Pancreas (tissue), 10 donors: ENCODE results near the gene FBXO31. TPM values are rescaled to one million over a fixed set of nuclear protein-coding genes. Genes with fewer than 3 reads are reported as not detected.
A peak's percentile ranks its signal among the peaks of the same experiment; 100 is the strongest.

Source experiments
- ATAC-seq, 4 donors: fragments of 200-7000 bp; cut with Tn5 transposase; one replicate each; pipeline versions ENCODE4 v1.8.0 to v1.9.1; 2020; ENCODE audit warnings: mild to moderate bottlenecking in 4 of 4, moderate library complexity in 4 of 4
- DNase-seq, 6 donors: peaks; one replicate each; pipeline ENCODE4 v3.0.0-alpha.2; 2020
- FAIRE-seq: peaks from 2 replicates; lab custom pipeline; 2012; peaks lifted over from hg19 to GRCh38; lab: Jason Lieb, UNC
- H3K27ac ChIP-seq, 4 donors: fragments of 200-600 bp; sonication (generic); 1 replicate in 3 of 4; 2 replicates in 1 of 4; pipeline versions ENCODE4 v1.5.0 to v1.8.0; 2020
- H3K27me3 ChIP-seq, 4 donors: fragments of 200-600 bp; one replicate each; pipeline ENCODE4 v1.8.0; 2021
- H3K36me3 ChIP-seq, 3 donors: fragments of 200-600 bp; sonication (generic) in 1 of 3; one replicate each; pipeline versions ENCODE4 v1.5.0 to v1.8.0; 2020 to 2021
- H3K4me1 ChIP-seq, 3 donors: fragments of 200-600 bp; one replicate each; pipeline ENCODE4 v1.8.0; 2021
- H3K4me3 ChIP-seq, 4 donors: fragments of 200-600 bp; sonication (generic) in 2 of 4; one replicate each; pipeline versions ENCODE4 v1.5.0 to v1.8.0; 2020 to 2021
- H3K9me3 ChIP-seq, 4 donors: fragments of 200-600 bp; one replicate each; pipeline ENCODE4 v1.8.0; 2021
- WGBS, 2 donors: extraction: QIAGEN DNeasy Blood & Tissue Kit; methylation state at CpG; one replicate each; pipeline ENCODE4 v1.1.7; 2013; 5-methylcytosine and 5-hydroxymethylcytosine counted together
- intact Hi-C, 3 donors: fragments of 100-400 bp; cut with DNase I; formaldehyde crosslinking; loops; one replicate each; pipeline versions ENCODE4 v1.11.1 to v1.14.2; 2022
- polyA plus RNA-seq, 2 donors: library from polyadenylated mRNA; stranded (reverse); fragments of 200-250 nt; gene quantifications; one replicate each; pipeline ENCODE4 v1.2.3, GENCODE V29; 2013
- total RNA-seq, 6 donors: library from RNA; stranded (reverse); fragmentation: NEBNext Ultra II Directional in 4 of 6; extraction: Animal tissue kit (Norgen Biotek cat#: 25700) in 4 of 6; gene quantifications; one replicate each; pipeline versions ENCODE4 v1.2.1 to v1.2.4, GENCODE V29; 2021 to 2023
- TF ChIP-seq, protein P1 (sequence below), 4 donors: fragments of 200-600 bp; sonication (generic) in 3 of 4; IDR thresholded peaks; one replicate each; pipeline versions ENCODE4 v1.5.0 to v1.8.0; 2021; ENCODE audit warnings: antibody characterized with exemption in 4 of 4
- donor health status: healthy with polysubstance abuse.
- donor health status: DM: no; HTN: no; CAD: no; lungs with moderate emphysema.
- donor health status: DM: no; HTN: no; CAD: no.
- donor health status: control.
- donor health status: control.
- donor health status: Bipolar disorder and iron deficiency.
- donor health status: DM: yes; HTN: yes; CAD: no.
- donor health status: DM: no; HTN: no; CAD: no.
- donor health status: DM: no; HTN: no; CAD: no.
- donor health status: DM: yes; HTN: yes; CAD: no.

The FBXO31 gene
- total and polyA plus RNA-seq, 8 donors: 18.8 to 37.3 (median 24.9) TPM

DNA sequence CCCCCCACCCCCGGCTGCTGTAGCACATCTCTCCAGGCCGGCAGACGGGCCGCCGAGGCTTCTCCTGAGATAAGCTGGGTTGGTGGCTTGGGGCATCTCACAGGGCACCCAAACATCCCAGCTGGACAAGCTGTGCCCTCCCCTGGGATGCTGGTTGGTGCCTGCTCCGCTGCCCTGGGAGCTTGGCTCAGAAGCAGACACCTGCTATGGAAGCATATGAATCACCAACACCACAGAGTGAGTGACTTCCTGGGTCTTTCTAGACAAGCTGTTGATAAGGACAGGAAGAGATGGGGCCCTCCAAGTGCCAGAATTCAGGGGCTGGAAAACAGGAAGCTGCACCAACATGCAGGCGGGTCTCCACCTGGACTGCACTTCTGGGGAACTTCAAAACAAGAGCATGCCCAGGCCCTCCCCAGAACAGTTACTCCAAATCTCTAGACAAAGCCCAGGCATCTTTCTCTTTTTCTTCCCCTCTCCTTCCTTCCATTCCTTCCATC is 80.1 kb downstream of the FBXO31 start:
- H3K27ac ChIP-seq: no peak overlapping the region
- H3K27me3 ChIP-seq: no peaks in the 10 kb centered on the region
- no peak overlapping the region for H3K4me3 ChIP-seq
- TF ChIP-seq, protein P1, sequence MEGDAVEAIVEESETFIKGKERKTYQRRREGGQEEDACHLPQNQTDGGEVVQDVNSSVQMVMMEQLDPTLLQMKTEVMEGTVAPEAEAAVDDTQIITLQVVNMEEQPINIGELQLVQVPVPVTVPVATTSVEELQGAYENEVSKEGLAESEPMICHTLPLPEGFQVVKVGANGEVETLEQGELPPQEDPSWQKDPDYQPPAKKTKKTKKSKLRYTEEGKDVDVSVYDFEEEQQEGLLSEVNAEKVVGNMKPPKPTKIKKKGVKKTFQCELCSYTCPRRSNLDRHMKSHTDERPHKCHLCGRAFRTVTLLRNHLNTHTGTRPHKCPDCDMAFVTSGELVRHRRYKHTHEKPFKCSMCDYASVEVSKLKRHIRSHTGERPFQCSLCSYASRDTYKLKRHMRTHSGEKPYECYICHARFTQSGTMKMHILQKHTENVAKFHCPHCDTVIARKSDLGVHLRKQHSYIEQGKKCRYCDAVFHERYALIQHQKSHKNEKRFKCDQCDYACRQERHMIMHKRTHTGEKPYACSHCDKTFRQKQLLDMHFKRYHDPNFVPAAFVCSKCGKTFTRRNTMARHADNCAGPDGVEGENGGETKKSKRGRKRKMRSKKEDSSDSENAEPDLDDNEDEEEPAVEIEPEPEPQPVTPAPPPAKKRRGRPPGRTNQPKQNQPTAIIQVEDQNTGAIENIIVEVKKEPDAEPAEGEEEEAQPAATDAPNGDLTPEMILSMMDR (IDR thresholded peaks at IDR 0.05): no peak
- H3K9me3 ChIP-seq: no peaks in the 10 kb centered on the region
- DNase-seq (peak in 1 of 6 donors; percentile 49), ATAC-seq (no peak), FAIRE-seq (no peak)
- WGBS, 2 donors: 82 to 91% methylated on average over 7 of the region's 7 CpGs
- intact Hi-C loops: no loop called here
- H3K4me1 ChIP-seq: no peaks in the 10 kb centered on the region
- H3K36me3 ChIP-seq: no peaks in the 10 kb centered on the region

DNA sequence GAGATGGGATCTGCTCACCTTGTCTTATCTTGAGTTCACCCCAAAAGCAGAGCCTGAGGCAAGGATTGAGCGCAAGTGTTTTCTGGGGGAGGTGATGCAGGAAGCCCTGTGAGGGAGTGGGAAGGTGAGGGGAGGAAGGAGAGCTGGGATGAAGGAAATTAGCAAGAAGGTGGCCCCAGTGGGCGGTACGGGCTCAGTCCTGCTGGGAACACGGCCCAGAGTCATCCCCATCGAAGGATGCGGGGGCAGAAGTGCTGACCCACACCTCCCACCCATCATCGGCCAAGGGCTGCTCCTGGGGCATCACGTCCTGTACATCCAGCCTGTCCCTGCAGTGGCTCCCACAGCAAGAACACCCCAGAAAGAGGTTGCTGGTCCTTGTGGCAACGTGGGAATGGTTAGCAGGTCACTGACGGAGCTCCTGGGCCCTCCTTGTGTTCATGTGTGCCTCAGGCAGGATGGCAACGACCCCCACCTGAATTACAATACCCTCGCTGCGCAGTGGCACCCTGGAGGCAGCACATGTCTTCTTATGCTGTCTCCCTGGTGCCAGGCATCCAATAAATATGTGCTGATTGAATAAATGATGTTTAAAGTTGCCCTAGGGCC is 84.6 kb downstream of the FBXO31 start:
- Histone ChIP-seq H3K36me3 (no peaks in the 10 kb centered on the region), H3K4me1 (no peaks in the 10 kb centered on the region), H3K27me3 (no peaks in the 10 kb centered on the region), H3K9me3 (no peaks in the 10 kb centered on the region), H3K27ac (no peak overlapping the region), H3K4me3 (no peak overlapping the region)
- DNase-seq (peak in 1 of 6 donors; percentile 35), ATAC-seq (no peak), FAIRE-seq (no peak)
- WGBS, 2 donors: 83 to 86% methylated on average over 13 of the region's 13 CpGs
- TF ChIP-seq, protein P1 (IDR thresholded peaks at IDR 0.05): no peak
- intact Hi-C loops: loop anchor here in 1 of 3 donors (5.0 kb wide), 1 partner anchor 737 kb away; no protein-coding TSS in a partner anchor

DNA sequence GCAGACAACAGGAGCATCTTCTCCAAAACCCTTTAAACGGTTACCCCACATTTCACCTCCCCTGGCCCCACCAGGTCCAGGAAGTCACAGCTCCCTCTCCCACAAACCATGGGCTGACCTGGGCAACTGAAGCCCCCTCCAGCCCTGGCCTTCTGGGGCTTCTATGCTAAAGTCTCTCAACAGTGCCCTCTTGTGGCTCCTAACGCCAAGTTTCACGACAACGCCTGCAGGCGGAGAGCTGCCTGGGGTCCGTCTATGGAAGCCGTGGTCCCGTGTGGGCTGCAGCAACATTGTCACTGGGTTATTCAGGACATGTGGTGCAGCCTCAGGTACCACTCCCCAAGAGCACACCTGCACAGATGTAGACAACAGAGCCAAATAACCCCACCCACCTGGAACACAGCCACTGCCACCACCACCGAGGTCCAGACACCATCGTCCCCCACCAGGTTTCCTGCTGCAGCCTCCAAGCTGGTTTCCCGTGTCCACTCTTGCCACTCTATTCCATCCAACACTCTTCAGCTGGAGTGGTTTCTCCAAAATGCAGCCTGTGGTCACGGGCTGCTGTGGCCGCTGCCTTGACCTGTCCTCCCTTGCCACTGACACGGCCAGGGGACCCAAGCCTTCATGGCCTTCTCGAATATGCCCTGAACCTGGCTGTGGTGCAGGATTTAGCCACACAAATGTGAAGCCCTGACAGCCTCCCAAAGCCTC is 85.5 kb downstream of the FBXO31 start:
- 44 to 52% methylated on average over 15 of the region's 15 CpGs for WGBS, 2 donors
- ATAC-seq: peak in 2 of 4 donors; percentile 55 to 56

DNA sequence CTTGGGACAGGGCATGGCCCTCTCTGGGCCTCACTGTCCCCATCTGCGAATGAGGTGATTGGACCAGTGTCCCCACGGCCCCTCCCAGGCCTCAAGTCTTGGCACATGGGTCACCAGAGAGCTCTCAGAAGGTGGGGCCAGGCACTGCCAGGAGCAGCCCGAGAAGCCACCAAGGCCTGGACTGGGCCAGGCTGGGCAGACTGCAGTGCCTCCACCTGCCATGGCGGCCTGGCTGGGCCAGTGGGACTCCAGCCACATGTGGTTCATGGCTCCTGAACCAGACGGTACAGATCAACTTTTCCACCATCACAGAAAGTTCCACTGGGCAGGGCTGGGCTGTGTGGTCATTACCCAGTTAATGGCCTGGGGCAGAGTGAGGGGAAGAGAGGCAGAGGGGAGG is 86.2 kb downstream of the FBXO31 start:
- no peaks in the 10 kb centered on the region for H3K27me3 ChIP-seq
- whole genome bisulfite sequencing, 2 donors: 79 to 85% methylated on average over 5 of the region's 5 CpGs
- DNase-seq: peak in 1 of 6 donors; percentile 43
- no peak for ATAC-seq
- H3K36me3 ChIP-seq: no peaks in the 10 kb centered on the region
- intact Hi-C loops: loop anchor here in 1 of 3 donors (5.0 kb wide), 1 partner anchor 735 kb away; no protein-coding TSS in a partner anchor
- H3K27ac ChIP-seq: no peak overlapping the region
- H3K4me1 ChIP-seq: no peaks in the 10 kb centered on the region
- H3K4me3 ChIP-seq: no peak overlapping the region
- no peak for FAIRE-seq
- no peaks in the 10 kb centered on the region for H3K9me3 ChIP-seq
- TF ChIP-seq, protein P1 (IDR thresholded peaks at IDR 0.05): no peak

More for the DNA sequence above, 85.5 kb downstream of the FBXO31 start:
- H3K4me1 ChIP-seq: no peaks in the 10 kb centered on the region
- peak in 1 of 6 donors; percentile 38 for DNase-seq
- no peaks in the 10 kb centered on the region for H3K9me3 ChIP-seq
- H3K27me3 ChIP-seq: no peaks in the 10 kb centered on the region
- no peak overlapping the region for H3K27ac ChIP-seq
- TF ChIP-seq, protein P1 (IDR thresholded peaks at IDR 0.05): peak; percentile 11 to 51 (median 39)
- no peaks in the 10 kb centered on the region for H3K36me3 ChIP-seq
- FAIRE-seq: no peak
- intact Hi-C loops: loop anchor here in 1 of 3 donors (5.0 kb wide), 1 partner anchor 736 kb away; no protein-coding TSS in a partner anchor
- H3K4me3 ChIP-seq: no peak overlapping the region
